NOMO-1 treated with dmso at 0.1 percent for 144 hours (cell line): ENCODE measurements around the gene RBM34.
"Not testable (repeated sequence)": the region's sequence is repeated elsewhere in the genome, so short reads cannot be mapped to it uniquely, and the experiment has no call there.

Experiments used
- DNase-seq: peaks from one replicate; lab custom pipeline; 2025; ENCODE audit not compliant: unreplicated experiment; lab: John Stamatoyannopoulos, UW

Gene RBM34

GRCh38 chr1:235093013-235093695 is 67.9 kb downstream of the RBM34 start:
- DNase-seq = peak; percentile 8

GRCh38 chr1:235092415-235092814 is 68.6 kb downstream of the RBM34 start:
- not testable (repeated sequence) for DNase-seq

DNA sequence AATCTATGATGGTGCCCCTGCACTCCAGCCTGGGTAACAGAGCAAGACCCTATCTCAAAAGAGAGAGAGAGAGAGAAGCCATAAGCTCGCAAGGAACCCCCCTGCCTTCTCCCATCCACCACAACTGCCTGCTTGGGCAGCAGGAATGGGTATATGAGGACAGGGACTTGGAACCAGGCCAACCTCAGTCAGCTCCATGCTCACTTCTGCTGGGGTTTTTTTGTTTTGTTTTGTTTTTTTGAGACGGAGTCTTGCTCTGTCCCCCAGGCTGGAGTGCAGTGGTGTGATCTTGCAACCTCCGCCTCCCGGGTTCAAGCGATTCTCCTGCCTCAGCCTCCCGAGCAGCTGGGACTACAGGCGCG is 69.0 kb downstream of the RBM34 start:
- not testable (repeated sequence) for DNase-seq

DNA sequence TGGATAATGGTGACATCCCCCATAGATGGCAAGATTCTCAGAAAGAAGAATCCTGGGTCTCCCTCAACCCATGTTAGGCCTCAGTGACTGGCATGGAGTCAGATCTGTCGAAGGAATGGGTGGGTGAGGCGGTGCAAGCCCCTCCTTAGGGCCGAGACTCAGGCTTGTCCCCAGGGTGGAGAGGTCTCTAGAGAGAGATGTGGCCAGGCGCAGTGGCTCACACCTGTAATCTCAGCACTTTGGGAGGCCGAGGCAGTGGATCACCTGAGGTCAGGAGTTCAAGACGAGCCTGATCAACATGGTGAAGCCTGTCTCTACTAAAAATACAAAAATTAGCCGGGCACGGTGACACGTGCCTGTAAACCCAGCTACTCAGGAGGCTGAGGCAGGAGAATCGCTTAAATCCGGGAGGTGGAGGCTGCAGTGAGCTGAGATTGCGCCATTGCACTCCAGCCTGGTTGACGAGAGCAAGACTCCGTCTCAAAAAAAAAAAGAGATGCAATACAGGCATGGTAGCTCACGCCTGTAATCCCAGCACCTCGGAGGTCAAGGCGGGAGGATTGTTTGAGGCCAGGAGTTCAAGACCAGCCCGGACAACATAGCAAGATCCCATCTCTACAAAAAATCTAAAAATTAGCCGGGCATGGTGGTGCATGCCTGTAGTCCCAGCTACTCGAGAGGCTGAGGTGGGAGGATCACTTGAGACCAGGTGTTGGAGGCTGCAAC is 69.6 kb downstream of the RBM34 start:
- DNase-seq = not testable (repeated sequence)

- DNase-seq = no peak
Measured at GRCh38 chr1:235090406-235091069, 70.5 kb downstream of the RBM34 start.

GRCh38 chr1:235088907-235089306 is 72.1 kb downstream of the RBM34 start:
- no peak for DNase-seq

DNA sequence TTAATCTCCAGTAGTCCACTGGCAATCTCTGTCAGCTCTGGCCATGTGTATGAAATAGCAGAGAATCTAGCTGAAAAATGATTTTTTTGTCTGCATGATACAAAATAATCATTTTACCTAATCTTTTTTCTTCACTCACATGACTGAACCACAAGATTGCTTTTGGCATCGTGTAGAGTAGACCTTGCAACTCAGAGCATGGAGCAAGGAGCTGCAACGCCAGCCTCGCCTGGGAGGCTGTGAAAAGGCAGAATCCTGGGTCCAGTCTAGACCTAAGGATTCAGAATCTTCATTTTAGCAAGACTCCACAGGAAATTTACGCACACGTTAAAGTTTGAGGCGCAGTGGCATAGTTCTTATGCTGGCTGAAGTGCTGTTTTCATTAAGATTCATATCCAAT is 72.6 kb downstream of the RBM34 start:
- DNase-seq = no peak

- DNase-seq = no peak
Measured at GRCh38 chr1:235087906-235088305, 73.1 kb downstream of the RBM34 start.

DNA sequence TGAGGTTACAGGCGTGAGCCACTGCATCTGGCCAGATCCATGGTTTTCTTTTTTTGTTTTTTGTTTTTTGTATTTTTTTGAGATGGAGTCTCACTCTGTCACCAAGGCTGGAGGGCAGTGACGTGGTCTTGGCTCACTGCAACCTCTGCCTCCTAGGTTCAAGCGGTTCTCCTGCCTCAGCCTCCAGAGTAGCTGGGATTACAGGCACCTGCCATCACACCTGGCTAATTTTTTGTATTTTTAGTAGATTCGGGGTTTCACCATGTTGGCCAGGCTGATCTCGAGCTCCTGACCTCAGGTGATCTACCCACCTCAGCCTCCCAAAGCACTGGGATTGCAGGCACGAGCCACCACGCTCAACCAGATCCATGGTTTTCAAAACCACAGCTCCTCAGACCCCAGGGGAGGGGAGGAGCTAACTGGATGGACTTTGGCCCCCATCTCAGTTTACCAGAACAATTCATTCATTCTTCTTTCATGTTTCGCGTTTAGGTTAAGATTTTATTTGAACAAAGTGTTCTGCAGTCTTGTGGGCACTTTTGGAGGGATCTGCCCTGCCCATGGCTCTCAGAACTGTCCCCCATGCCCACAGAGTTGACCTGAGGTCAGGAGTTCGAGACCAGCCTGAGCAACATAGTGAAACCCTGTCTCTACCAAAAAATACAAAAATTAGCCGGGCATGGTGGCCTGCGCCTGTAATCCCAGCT is 75.5 kb downstream of the RBM34 start:
- not testable (repeated sequence) for DNase-seq
